Sigmoid colon (tissue), 7 donors: Measurements from ENCODE around the gene GCLC. TPM values are rescaled to one million over a fixed set of nuclear protein-coding genes. Genes with fewer than 3 reads are reported as not detected.

Source experiments
- DNase-seq: peaks from one replicate; pipeline ENCODE4 v3.0.0-alpha.2; 2019
- H3K27ac ChIP-seq, 4 donors: fragments of 200-600 bp; sonication (generic); one replicate each; pipeline ENCODE4 v1.5.1; 2016 to 2019; ENCODE audit warnings: mild to moderate bottlenecking in 1 of 4
- H3K27me3 ChIP-seq, 3 donors: fragments of 200-600 bp; sonication (generic); one replicate each; pipeline ENCODE4 v1.5.1; 2019; ENCODE audit warnings: mild to moderate bottlenecking in 1 of 3
- H3K36me3 ChIP-seq, 4 donors: fragments of 200-600 bp; sonication (generic); one replicate each; pipeline ENCODE4 v1.5.1; 2016 to 2019
- H3K4me1 ChIP-seq, 4 donors: fragments of 200-600 bp; sonication (generic); one replicate each; pipeline ENCODE4 v1.5.1; 2017 to 2019
- H3K4me3 ChIP-seq, 4 donors: fragments of 200-600 bp; sonication (generic); one replicate each; pipeline ENCODE4 v1.5.1; 2017 to 2019; ENCODE audit warnings: mild to moderate bottlenecking in 2 of 4, moderate library complexity in 1 of 4
- H3K9me3 ChIP-seq, 4 donors: fragments of 200-600 bp in 3 of 4; sonication (generic) in 3 of 4; one replicate each; pipeline versions ENCODE4 v1.5.1 to v1.6.1; 2013 to 2019
- EP300 ChIP-seq, 4 donors: sonication (generic); formaldehyde crosslinking; IDR thresholded peaks; one replicate each; pipeline ENCODE4 v1.6.1; 2017; ENCODE audit warnings: antibody characterized with exemption in 4 of 4
- POLR2A ChIP-seq, 2 donors: fragments of 450-650 bp; IDR thresholded peaks; one replicate each; pipeline ENCODE4 v1.6.1; 2016; ENCODE audit warnings: antibody characterized with exemption in 2 of 2, mild to moderate bottlenecking in 2 of 2, moderate library complexity in 2 of 2
- POLR2AphosphoS5 ChIP-seq, 4 donors: sonication (generic); formaldehyde crosslinking; IDR thresholded peaks; one replicate each; pipeline ENCODE4 v1.6.1; 2017; ENCODE audit warnings: antibody characterized with exemption in 4 of 4
- WGBS, 2 donors: extraction: QIAGEN DNeasy Blood & Tissue Kit; methylation state at CpG; one replicate each; pipeline ENCODE4 v1.1.7; 2013; 5-methylcytosine and 5-hydroxymethylcytosine counted together
- intact Hi-C: fragments of 100-400 bp; cut with DNase I; formaldehyde crosslinking; loops from one replicate; pipeline ENCODE4 v1.15.1; 2023
- polyA plus RNA-seq, 3 donors: library from polyadenylated mRNA; stranded (reverse); fragments of 200-250 nt; gene quantifications; one replicate each; pipeline ENCODE4 v1.2.3, GENCODE V29; 2013
- total RNA-seq, 4 donors: library from RNA; depleted of rRNA; stranded (reverse); fragments of >200 nt; gene quantifications; one replicate each; pipeline ENCODE4 v1.1.0, GENCODE V29; 2016
- TF ChIP-seq, protein P1 (sequence below), 4 experiments: fragments of 450-650 bp in 3 of 4; fragments of 200-600 bp in 1 of 4; IDR thresholded peaks; one replicate each; pipeline ENCODE4 v1.5.1; 2016 to 2019; ENCODE audit warnings: antibody characterized with exemption in 4 of 4, mild to moderate bottlenecking in 3 of 4, moderate library complexity in 2 of 4
- donor health status: healthy with polysubstance abuse.
- donor health status: Bipolar disorder and iron deficiency.
- donor health status: healthy.

Gene GCLC
- total and polyA plus RNA-seq, 7 donors = 16.2 to 60.3 (median 53.7) TPM

DNA sequence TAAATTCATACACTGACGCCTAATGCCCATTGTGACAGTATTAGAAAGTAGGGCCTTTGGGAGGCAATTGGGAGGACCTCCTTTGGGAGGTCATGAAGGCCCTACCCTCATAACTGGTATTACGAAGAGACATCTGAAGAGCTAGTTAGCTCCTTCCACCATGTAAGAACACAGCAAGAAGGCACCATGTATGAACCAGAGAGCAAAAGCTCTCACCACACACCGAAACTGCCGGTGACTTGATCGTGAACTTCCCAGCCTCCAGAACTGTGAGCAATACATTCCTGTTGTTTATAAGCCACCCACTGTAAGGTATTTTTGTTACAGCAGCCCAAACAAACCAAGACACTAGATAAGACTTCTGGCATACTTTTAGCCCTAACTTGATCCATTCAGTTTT is 41.8 kb downstream of the GCLC start:
- no peak overlapping the region for H3K27ac ChIP-seq
- TF ChIP-seq POLR2A (IDR thresholded peaks at IDR 0.05) = no peak
- TF ChIP-seq, protein P1, sequence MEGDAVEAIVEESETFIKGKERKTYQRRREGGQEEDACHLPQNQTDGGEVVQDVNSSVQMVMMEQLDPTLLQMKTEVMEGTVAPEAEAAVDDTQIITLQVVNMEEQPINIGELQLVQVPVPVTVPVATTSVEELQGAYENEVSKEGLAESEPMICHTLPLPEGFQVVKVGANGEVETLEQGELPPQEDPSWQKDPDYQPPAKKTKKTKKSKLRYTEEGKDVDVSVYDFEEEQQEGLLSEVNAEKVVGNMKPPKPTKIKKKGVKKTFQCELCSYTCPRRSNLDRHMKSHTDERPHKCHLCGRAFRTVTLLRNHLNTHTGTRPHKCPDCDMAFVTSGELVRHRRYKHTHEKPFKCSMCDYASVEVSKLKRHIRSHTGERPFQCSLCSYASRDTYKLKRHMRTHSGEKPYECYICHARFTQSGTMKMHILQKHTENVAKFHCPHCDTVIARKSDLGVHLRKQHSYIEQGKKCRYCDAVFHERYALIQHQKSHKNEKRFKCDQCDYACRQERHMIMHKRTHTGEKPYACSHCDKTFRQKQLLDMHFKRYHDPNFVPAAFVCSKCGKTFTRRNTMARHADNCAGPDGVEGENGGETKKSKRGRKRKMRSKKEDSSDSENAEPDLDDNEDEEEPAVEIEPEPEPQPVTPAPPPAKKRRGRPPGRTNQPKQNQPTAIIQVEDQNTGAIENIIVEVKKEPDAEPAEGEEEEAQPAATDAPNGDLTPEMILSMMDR (IDR thresholded peaks at IDR 0.05) = no peak
- no peaks in the 10 kb centered on the region for H3K4me1 ChIP-seq
- intact Hi-C loops = no loop called here
- H3K27me3 ChIP-seq = no peaks in the 10 kb centered on the region
- 95 to 97% methylated on average over 5 of the region's 5 CpGs for WGBS, 2 donors
- DNase-seq = no peak
- H3K36me3 ChIP-seq = peaks cover 15 to 94% (median 44%) of the 10 kb centered on the region in 4 donors
- H3K4me3 ChIP-seq = no peak overlapping the region
- H3K9me3 ChIP-seq = no peaks in the 10 kb centered on the region

- H3K27ac ChIP-seq = no peak overlapping the region
- H3K27me3 ChIP-seq = no peaks in the 10 kb centered on the region
- 64% methylated on average over 3 of the region's 3 CpGs for WGBS, 2 donors
- no peak for DNase-seq
- H3K4me1 ChIP-seq = peaks cover 0 to 12% (median 7%) of the 10 kb centered on the region in 4 donors
- intact Hi-C loops = no loop called here
- peaks cover 15 to 85% (median 35%) of the 10 kb centered on the region in 4 donors for H3K36me3 ChIP-seq
- H3K9me3 ChIP-seq = no peaks in the 10 kb centered on the region
- TF ChIP-seq, protein P1 (IDR thresholded peaks at IDR 0.05) = no peak
- TF ChIP-seq EP300 (IDR thresholded peaks at IDR 0.05) = no peak
- no peak for TF ChIP-seq POLR2AphosphoS5 (IDR thresholded peaks at IDR 0.05)
- no peak for TF ChIP-seq POLR2A (IDR thresholded peaks at IDR 0.05)
- H3K4me3 ChIP-seq = no peak overlapping the region
Measured at GRCh38 chr6:53501432-53501831, 43.5 kb downstream of the GCLC start.

DNA sequence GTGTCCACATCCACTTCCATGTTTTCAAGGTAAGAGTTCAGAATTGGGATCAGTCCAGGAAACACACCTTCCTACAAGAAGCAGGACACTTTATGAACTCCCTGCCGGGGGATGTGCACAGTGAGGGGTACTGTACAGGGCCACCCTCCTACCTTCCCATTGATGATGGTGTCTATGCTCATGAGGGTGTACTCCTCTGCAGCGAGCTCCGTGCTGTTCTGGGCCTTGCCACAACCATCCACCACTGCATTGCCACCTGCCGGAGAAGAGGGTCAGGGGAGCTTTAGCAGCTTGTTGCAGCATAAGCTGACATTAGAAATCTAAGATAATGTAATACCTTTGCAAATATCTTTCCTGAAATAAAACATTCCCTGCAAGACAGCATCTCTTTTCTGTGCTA is 44.8 kb downstream of the GCLC start:
- no peak for TF ChIP-seq EP300 (IDR thresholded peaks at IDR 0.05)
- TF ChIP-seq, protein P1 (IDR thresholded peaks at IDR 0.05) = no peak
- no peak for TF ChIP-seq POLR2AphosphoS5 (IDR thresholded peaks at IDR 0.05)
- TF ChIP-seq POLR2A (IDR thresholded peaks at IDR 0.05) = no peak
- intact Hi-C loops = no loop called here
- Histone ChIP-seq H3K4me3 (no peak overlapping the region), H3K27ac (no peak overlapping the region), H3K9me3 (no peaks in the 10 kb centered on the region), H3K27me3 (no peaks in the 10 kb centered on the region), H3K4me1 (peaks cover 0 to 22% (median 14%) of the 10 kb centered on the region in 4 donors), H3K36me3 (peaks cover 7 to 71% (median 24%) of the 10 kb centered on the region in 4 donors)
- WGBS, 2 donors = 92 to 95% methylated on average over 4 of the region's 4 CpGs
- DNase-seq = no peak

GRCh38 chr6:53499094-53499493 is 45.8 kb downstream of the GCLC start:
- Histone ChIP-seq H3K4me1 (peaks cover 0 to 24% (median 15%) of the 10 kb centered on the region in 4 donors), H3K9me3 (no peaks in the 10 kb centered on the region), H3K4me3 (no peak overlapping the region), H3K36me3 (peaks cover 0 to 61% (median 15%) of the 10 kb centered on the region in 4 donors), H3K27me3 (no peaks in the 10 kb centered on the region), H3K27ac (no peak overlapping the region)
- 93 to 94% methylated on average over 3 of the region's 3 CpGs for WGBS, 2 donors
- intact Hi-C loops = loop anchor here (5.0 to 10.0 kb wide), 2 partner anchors 48 to 456 kb away; partner anchors contain the start of gene GCLC
- TF ChIP-seq, protein P1 (IDR thresholded peaks at IDR 0.05) = no peak
- TF ChIP-seq POLR2A (IDR thresholded peaks at IDR 0.05) (no peak), POLR2AphosphoS5 (IDR thresholded peaks at IDR 0.05) (no peak), EP300 (IDR thresholded peaks at IDR 0.05) (no peak)
- DNase-seq = no peak

GRCh38 chr6:53498649-53499048 is 46.3 kb downstream of the GCLC start:
- Histone ChIP-seq H3K27me3 (no peaks in the 10 kb centered on the region), H3K36me3 (peaks cover 0 to 57% (median 12%) of the 10 kb centered on the region in 4 donors), H3K4me3 (no peak overlapping the region), H3K4me1 (peaks cover 0 to 28% (median 19%) of the 10 kb centered on the region in 4 donors), H3K27ac (no peak overlapping the region), H3K9me3 (no peaks in the 10 kb centered on the region)
- TF ChIP-seq POLR2A (IDR thresholded peaks at IDR 0.05) (no peak), POLR2AphosphoS5 (IDR thresholded peaks at IDR 0.05) (no peak), EP300 (IDR thresholded peaks at IDR 0.05) (no peak)
- TF ChIP-seq, protein P1 (IDR thresholded peaks at IDR 0.05) = no peak
- WGBS, 2 donors = 82 to 95% methylated on average over 6 of the region's 6 CpGs
- intact Hi-C loops = loop anchor here (5.0 to 10.0 kb wide), 2 partner anchors 49 to 456 kb away; partner anchors contain the start of gene GCLC
- DNase-seq = no peak
